NCI-H526 treated with DMSO at 0.1 percent for 48 hours (cell line): Measurements from ENCODE around the gene DHH.
A peak's percentile ranks its signal among the peaks of the same experiment; 100 is the strongest.
"Not testable (repeated sequence)": the region's sequence is repeated elsewhere in the genome, so short reads cannot be mapped to it uniquely, and the experiment has no call there.

Source experiments
- DNase-seq: peaks from one replicate; lab custom pipeline; 2025; lab: John Stamatoyannopoulos, UW

Gene DHH

GRCh38 chr12:49094160-49094974, at the start of gene DHH:
DHH (minus strand) TSS chr12:49094801; CDS start chr12:49094512, 289 bp downstream.
- no peak for DNase-seq

- DNase-seq: no peak
Measured at GRCh38 chr12:49144384-49144783, 49.8 kb upstream of the DHH start.

DNA sequence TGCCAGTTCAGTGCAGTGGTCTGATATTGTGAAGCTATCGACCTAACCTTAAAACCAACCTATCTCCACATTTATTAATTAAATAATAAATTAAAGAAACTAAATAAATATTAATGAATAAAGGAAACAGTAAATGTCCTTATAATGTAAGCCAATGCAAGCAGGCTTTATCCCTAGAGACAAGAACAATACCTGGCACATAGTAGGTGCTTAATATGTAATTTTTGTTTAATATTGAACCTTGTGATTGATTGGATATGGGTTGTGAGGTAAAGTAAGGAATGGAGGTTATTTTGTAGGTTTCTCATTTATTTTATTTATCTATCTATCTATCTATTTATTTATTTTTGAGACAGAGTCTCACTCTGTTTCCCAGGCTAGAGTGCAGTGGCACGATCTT, 44.4 kb upstream of the DHH start:
- DNase-seq: no peak

DNA sequence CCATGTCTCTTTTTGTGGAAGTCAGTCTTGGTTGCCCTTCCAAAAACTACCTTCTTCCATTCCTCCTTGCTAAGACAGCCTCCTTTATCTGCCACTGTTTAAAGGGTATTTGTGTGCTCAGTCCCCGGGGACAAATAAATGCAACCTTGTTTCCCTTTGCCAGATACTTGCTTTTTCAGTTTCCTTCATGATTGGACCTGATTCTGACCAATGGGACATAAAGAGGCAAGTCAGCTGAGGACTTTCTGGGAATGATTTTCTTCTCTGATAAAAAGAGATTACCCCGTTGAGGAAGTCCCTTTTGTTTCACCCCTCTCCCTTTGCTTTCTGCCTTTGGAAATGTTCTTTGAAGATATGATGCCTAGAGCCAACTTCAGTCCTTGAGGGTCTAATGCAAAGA, 44.0 kb upstream of the DHH start:
- no peak for DNase-seq

- DNase-seq: no peak
Measured at GRCh38 chr12:49137476-49137875, 42.9 kb upstream of the DHH start.

DNA sequence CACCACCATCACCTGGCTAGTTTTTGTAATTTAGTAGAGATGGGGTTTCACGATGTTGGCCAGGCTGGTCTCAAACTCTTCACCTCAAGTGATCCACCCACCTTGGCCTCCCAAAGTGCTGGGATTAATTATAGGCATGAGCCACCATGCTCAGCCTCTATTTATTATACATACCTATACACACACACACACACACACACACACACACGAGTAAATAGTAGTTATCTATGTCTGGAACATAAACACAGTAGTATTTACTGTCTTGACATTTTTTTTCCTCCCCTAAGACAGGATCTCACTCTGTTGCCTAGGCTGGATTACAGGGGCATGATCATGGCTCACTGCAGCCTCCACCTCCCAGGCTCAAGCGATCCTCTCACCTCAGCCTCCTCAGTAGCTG, 42.4 kb upstream of the DHH start:
- DNase-seq: not testable (repeated sequence)

DNA sequence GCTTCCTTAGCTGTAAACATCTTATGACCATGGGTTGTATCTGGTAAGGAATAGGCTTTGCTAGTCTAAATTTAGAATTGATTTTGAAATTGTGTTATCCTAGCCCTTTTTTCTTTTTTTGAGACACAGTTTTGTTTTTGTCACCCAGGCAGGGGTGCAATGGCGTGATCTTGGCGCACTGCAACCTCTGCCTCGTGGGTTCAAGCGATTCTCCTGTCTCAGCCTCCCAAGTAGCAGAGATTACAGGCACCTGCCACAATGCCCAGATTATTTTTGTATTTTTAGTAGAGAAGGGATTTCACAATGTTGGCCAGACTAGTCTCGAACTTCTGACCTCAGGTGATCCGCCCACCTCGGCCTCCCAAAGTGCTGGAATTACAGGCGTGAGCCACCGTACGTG, 39.0 kb upstream of the DHH start:
- no peak for DNase-seq

DNA sequence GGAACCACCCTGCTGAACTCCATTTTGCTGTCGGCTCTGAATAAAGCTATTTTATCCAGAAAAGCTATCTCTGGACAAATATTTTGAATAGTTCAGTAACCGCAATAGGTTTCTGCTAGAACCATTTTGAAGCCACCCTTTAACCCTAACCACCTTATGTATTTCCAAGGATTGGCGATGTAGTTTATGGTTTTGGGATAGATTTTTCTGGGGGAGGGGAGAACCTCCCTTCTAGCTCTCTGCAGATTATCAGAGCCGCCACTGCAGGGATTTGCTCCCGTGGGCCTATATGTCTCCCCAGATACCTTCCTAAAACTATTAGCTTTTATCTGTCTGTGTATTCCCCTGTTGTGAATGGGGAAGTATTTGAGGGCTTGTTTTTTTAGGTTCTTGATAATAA, 38.4 kb upstream of the DHH start:
- peak; percentile 55 for DNase-seq

- DNase-seq: peak; percentile 61
Measured at GRCh38 chr12:49131894-49132461, 37.4 kb upstream of the DHH start.

GRCh38 chr12:49131051-49131893, 36.7 kb upstream of the DHH start, which contains the start of gene TUBA1B:
TUBA1B (minus strand) TSS chr12:49131395; CDS start chr12:49131300, 95 bp downstream.
- peak; percentile 85 for DNase-seq

- DNase-seq: peak; percentile 76
Measured at GRCh38 chr12:49130151-49131050, 35.8 kb upstream of the DHH start.

DNA sequence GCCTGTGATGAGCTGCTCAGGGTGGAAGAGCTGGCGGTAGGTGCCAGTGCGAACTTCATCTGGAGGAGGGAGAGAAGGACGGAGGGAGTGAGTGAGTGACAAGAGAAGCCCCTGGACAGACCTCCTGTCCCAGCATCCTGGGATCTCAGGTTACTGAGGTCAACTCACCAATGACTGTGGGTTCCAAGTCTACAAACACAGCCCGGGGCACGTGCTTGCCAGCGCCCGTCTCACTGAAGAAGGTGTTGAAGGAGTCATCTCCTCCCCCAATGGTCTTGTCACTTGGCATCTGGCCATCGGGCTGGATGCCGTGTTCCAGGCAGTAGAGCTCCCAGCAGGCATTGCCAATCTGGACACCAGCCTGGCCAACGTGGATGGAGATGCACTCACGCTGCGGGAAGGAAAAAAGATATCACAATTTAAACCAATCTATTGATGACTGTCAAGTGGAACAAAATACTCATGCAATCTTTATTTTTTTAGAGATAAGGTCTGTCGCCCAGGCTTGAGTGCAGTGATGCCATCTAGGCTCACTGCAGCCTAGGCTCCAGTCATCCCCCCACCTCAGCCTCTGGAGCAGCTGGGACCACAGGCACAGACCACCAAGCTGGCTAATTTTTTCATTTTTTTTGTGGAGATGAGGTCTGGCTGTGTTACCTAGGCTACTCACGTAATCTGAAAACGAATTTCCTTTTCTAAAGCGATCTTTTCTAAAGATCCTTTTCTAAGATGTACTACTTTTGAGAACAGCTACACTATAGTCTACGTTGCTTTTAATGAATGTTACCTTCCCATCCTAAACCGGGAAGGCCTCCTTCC, 34.9 kb upstream of the DHH start:
- no peak for DNase-seq

DNA sequence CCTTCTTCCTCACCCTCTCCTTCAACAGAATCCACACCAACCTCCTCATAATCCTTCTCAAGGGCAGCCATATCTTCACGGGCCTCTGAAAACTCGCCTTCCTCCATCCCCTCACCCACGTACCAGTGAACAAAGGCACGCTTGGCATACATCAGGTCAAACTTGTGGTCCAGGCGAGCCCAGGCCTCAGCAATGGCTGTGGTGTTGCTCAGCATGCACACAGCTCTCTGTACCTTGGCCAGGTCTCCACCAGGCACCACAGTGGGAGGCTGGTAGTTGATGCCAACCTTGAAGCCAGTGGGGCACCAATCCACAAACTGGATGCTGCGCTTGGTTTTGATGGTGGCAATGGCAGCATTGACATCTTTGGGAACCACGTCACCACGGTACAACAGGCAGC, 33.4 kb upstream of the DHH start:
- DNase-seq: not testable (repeated sequence)

- no peak for DNase-seq
Measured at GRCh38 chr12:49126852-49127763, 32.5 kb upstream of the DHH start.

GRCh38 chr12:49121047-49121696, 26.6 kb upstream of the DHH start:
- DNase-seq: peak; percentile 39

DNA sequence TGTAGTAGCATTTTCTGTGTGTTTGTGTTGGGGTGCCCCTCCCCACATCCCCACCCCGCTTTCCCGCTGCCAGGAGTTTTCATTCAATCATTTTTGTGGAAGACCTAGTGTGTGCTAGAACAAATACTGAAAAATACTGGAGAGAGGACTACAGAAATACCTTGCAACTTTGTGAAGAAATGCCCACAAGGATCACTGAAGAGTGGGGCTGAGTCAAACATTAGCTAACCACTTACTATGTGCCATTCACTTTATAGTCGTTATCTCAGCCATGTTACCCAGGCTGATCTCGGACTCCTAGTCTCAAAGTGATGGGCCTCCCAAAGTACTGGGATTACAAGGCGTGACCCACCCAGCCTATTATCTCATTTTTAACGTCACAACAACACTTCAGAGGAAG, 16.6 kb upstream of the DHH start:
- no peak for DNase-seq

DNA sequence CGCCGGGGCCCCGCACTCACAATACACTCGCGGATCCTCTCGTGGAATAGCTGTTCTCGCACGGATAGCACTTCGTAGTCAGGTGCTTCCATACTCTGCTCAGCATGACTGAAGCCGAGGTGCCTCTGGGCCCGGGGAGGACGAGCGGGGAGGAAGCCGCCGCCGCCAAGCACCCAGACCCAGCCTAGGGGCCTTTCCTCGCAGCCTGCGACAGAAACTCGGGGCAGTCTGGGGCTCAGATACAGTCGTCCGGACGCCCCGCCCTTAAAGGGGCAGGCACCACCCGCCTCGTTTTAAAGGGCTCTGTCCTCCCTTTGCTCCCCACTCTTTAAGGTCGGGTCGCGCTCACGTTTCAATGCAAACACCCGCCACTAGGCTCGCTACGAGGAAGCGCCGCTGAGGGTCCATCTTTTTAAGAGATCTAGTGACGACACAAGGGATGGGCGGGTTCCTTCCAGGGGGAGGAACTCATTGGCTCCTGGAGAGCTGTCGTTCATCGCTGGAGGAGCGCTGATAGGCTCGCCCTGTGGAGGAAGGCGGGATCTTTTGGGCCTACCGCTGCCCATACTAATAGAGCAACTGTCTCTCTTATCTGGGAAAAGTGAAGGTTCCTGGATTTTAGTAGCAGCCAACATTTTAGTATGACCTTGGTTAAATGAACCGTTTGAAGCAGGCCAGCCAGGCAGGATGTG, 16.0 kb upstream of the DHH start, which contains the start of gene LMBR1L:
TSS of gene LMBR1L (minus strand) at position 384 of the 692 bp plus-strand sequence. CDS start at position 92, 292 bp downstream.
- DNase-seq: peak; percentile 94
